ENCODE data around the gene COMT.
"Not testable (repeated sequence)": the region's sequence is repeated elsewhere in the genome, so short reads cannot be mapped to it uniquely, and the experiment has no call there.

The COMT gene

GRCh38 chr22:19909350-19910179 lies 32.0 kb upstream of the COMT start:
- peak; percentile 77 for DNase-seq (ENCODE audit: low read depth)

DNA sequence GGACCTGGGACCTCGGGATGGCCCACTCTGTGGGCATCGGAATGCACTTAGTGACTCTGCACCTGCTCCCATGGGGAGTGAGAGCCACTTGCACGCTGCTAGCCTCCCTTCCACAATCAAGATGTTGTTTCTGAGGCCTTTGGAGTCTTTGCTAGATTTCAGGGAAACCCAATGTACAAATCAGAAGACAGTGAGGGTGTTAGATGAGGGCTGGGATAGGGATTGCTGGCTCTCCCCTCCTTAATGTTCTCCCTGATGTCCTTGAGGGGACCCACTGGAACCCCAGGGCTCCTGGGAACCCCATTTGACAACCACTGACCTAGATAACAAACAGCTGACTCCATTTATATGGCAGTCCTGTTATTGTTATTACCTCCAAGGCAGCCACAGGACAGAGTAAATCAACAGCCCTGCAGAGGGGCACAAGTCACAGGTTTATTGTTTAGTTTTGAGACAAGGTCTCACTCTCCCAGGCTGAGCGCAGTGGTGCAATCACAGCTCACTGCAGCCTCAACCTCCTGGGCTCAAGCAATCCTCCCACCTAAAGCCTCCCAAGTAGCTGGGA lies 31.3 kb upstream of the COMT start:
- no peak for DNase-seq (ENCODE audit: low read depth)

GRCh38 chr22:19911540-19912270 lies 29.9 kb upstream of the COMT start:
- DNase-seq (ENCODE audit: low read depth) = no peak

DNA sequence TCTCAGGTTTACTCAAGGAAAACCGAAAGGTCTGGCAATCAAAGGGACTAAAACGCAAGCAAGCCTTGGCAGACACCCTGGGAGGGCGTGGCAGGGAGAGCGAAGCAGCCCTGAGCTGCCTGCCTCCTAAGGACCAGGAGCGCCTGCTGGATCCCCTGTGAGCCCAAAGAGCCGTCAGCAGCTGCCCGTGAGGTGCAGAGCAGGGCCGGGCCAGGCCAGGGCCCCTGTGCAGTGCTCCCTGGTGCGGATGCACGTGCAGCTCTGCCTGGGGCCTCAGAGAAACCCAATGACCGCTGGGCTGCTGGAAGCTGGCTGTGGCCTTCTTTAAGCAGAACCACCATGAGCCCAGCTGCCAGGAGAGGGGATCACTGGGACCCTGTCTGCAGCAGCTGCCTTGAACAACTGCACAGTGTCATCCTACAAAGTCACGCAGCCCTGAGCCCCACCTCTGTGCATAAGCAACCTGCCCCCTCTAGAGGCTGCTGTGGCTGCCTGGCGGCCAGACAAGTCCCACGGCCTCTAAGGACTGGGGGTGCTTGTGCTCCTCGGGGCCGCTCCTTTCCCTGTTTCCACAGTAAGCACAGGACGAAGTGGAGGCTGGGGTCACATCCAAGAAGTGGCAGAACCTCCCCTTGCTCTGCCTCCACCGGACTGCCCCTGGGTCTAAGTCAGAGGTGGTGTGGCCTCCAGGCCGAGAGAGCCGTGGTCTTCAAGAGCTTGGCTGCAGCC lies 29.1 kb upstream of the COMT start:
- no peak for DNase-seq (ENCODE audit: low read depth)

DNA sequence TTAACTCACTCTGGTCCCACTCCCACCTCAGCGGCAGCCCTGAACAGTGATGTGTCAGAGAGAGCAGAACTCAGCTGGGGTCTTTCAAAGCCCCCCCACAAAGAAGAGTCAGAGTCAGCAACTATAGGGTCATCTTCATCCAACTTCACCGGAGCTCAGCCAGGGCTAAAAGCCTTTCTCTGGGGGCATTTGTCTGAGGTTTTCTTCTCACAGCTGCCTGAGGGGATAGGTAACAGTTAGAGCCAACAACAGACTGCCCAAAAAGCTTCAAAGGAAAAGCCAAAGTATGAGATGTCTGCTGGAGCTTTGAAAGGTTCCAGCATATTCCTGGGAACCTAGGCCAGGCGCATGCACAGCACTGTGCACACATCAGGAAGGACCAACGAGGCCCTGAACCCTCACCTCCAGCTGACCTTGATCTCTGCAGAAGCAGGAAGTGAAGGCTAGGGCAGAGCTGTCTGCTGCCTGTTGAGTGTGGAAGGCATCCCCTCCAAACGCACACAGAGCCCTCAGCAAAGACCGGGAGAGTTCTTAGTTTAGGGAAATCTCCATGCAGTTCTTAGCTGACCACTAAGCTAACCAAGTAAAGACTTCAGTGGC lies 28.1 kb upstream of the COMT start:
- DNase-seq (ENCODE audit: low read depth) = no peak

DNA sequence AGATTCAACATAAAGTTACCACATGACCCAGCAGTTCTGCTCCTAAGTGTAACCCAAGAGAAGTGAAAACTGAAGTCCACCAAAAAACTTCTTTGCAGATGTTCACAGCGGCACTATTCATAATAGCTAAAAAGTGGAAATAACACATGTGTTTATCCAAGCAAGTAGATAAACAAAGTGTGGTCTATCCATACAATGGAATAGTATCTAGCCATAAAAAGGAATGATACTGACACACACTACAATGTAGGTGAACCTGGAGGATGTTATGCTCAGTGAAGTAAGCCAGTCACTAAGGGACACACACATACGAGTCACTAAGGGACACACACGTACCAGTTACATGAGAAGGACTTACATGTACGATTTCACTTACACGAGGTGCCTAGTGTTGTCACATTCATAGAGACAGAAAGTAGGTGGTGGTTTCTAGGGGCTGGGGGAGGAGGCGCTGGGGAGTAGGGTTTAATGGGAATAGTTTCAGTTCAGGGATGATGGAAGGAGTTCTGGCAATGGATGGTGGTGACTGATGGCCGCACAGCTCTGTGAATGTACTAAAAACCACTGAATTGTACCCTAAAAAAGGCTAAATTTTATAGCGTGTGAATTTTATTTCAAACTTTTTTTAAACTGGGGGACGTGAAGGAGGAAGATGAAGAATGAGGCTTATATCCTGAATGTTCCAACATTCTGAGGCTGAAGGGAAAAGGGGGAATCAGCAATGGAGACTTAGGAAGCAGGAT lies 27.2 kb upstream of the COMT start:
- no peak for DNase-seq (ENCODE audit: low read depth)

DNA sequence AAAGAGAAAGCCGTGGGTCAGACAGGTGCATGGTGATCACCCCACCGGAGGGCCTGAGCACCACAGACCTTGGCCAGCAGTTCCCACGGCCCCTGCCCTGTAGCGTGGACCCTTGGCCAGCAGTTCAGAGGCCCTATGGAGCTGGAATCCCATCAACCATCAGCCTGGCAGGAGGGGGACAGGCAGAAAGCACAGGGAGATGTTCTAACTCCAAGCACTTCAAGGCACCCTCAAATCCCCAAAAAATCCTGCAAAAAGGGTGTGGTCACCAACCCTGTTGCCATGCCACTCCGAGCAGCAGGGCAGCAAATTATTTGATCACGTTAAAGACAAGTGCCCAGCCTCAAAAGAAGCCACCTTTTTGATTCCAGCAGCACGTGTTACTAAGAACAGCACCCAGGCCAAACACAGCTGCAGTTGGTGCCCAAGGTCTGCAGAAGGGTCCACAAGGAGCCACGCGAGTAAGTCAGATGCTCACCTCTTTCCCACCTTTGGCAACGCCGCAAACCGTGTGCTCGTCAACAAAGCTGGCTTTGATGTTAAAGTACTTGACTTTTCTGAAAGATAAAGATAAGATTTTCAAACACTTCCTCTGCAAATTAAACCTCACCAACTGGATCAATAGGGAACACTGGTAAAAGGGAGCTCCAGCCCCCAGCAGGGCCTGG lies 26.2 kb upstream of the COMT start:
- DNase-seq (ENCODE audit: low read depth) = no peak

DNA sequence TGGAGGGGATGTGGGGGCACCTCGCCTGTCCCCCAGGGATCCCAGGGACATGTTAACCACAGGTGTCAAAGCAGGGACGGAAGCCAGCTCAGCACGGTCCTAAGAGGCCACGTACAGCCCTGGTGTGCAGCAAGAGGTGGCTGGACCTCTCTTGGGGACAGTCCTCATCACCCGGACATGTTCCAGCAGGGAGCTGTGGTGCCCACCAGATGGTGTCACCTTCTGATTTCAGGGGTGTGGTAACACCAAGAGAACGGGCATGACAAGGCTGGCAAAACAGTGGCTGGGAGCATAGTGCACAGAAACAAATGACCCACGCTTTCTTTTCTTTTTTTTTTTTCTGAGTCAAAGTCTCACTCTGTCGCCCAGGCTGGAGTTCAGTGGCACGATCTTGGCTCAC lies 25.6 kb upstream of the COMT start:
- no peak for DNase-seq (ENCODE audit: low read depth)

- DNase-seq (ENCODE audit: low read depth) = no peak
Observed at GRCh38 chr22:19916941-19917340, 24.6 kb upstream of the COMT start.

- no peak for DNase-seq (ENCODE audit: low read depth)
Observed at GRCh38 chr22:19917389-19918138, 24.0 kb upstream of the COMT start.

DNA sequence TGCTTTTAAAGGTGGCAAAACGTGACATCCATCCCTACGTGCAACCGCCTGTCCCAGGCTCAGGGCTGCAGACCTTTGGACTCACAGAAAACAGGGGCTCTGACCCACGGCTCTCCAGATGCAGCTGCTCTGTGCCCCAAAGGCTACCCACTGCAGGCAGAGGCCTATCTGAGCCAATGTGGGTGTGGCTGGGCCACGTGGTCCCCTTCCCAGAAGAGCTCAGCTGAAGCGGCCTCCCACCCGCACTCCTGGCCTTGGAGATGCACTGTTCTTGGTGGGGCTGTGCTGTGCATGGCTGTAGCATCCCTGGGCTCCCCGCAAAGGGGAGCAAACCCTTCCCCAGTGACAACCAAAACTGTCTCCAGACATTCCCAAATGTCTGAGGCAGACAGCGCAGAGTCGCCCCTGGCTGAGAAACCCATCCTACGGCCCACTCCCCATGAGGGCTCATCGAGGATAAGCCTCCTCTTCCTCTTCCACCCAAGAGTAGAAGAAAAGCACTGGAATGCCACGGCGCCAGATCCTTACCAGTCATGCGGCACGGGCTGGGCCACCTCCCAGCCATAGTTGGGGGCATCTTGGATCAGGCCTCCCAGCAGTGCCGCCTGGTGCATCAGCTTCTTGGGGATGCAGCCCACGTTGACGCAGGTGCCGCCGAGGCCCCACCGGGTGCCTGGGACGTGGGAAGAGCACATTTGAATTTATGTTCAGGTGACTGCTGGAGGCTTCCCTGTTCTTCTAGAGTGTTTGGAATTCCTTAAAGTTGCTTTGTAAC lies 23.1 kb upstream of the COMT start:
- DNase-seq (ENCODE audit: low read depth) = no peak

DNA sequence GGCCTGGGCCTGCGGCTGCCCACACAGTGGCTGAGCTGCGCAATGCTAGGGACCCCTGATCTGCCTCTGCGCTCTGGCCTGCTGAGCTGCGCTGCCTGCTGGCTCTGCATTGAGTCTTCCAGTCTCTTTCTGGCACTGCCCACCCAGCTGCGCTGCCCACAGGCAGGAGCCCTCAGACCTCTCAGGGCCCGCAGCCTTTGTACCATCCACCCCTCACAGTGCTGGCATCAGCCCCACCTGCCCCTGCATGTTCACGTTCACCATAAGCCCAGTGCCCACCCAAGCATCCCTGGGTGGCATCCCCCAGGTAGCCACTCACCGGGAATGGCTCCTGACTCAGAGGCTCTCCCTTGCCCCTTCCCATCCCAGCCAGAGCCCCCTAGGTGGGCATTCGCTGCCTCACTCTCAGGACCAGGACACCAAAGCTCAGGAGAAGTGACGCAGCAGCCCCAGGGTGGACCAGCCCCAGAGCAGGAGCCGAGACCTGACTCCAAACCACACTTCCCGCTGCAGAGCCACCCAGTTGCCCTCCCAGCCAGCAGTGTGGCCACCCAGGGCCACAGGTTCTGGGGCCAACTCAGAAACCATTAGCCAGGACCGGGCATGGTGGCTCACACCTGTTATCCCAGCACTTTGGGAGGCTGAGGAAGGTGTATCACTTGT lies 21.7 kb upstream of the COMT start:
- no peak for DNase-seq (ENCODE audit: low read depth)

- no peak for DNase-seq (ENCODE audit: low read depth)
Observed at GRCh38 chr22:19921544-19922081, 20.0 kb upstream of the COMT start.

DNA sequence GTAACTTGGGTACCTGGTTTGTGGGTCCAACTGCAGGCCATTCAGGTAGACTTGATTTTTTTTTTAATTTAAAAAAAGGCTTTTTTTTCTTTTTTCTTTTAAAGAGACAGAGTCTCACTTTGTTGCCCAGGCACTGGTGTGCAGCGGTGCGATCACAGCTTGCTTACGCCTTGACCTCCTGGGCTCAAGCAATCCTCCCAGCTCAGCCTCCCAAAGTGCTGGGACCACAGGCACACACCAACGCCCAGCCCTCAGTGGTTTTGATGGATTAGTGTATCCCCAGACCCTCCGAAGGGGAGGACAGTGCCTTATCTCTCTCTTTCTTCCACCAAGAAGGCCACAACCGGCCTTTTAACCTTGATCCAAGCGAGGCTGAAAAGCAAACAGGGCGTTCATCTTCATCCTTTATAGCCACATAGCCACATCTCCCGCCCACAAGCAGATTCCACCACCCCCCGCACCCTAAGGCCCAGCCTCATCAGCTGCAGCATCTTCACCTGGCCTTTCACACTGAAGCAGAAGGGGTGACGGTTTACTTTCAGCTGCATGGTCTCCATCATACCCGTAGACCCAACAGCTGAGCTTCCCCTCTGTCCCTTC lies 17.6 kb upstream of the COMT start:
- no peak for DNase-seq (ENCODE audit: low read depth)

GRCh38 chr22:19926028-19926427 lies 15.5 kb upstream of the COMT start:
- not testable (repeated sequence) for DNase-seq (ENCODE audit: low read depth)

GRCh38 chr22:19927696-19928095 lies 13.9 kb upstream of the COMT start:
- no peak for DNase-seq (ENCODE audit: low read depth)

GRCh38 chr22:19928207-19928606 lies 13.4 kb upstream of the COMT start:
- no peak for DNase-seq (ENCODE audit: low read depth)

Data from stimulated activated CD8-positive, alpha-beta memory T cell treated with anti-CD3 and anti-CD28 coated beads, Interleukin-15, amount 100 ng/mL, for 1 hour (primary cell).